Measurements from ENCODE around the gene GMFB.

Gene GMFB

DNA sequence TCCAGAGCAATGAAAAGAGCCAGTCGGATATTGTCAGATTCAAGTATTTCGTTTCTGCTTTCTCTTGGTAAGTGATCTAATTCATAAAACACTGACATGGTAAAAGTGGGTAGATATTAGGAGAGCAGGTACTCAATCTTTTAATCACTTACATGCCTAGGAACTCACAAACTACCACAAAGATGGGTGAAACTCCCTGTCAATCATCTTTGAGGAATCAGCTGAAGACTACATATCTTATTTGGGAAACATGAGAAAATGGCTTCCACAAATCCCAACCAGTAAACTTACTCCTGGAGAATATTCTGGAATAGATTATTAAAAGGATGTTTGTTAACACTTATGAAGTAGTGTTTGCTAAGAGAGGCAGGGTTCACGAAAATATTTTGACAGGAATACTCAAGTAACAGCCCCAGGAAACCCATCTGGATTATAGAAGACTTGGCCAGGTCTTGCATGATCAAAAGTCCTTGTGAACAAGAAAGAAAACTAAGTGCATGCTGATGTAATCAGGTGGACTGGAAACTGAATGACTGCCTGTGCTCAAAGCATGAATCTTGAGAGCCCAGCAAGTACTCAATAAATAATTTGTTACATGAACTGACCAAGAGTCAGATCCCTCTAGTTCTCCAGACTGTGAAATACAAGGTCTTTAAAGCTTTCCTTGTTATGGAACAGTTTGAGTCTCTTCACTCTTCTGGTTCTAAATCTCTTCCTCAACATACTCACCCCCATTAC lies 63.1 kb downstream of the GMFB start:
- DNase-seq (ENCODE audit: low spot score) = no peak

DNA sequence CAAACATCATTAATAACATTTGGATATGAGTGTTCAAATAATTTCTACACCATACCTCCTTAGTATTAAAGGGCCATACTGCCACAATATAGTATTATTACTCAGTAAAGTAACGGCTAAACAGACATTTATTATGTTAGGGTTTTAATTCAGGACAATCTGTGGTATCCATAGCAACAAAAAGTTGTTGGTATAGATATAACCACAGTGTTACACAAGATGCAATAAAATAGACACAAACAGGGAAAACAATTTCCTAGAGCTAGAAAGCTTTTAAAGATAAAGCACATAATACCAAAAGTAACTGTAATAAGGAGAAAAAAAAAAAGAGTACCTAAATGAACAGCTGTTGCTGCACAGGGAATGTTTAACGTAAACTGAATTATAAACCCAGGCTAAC lies 63.7 kb downstream of the GMFB start:
- DNase-seq (ENCODE audit: low spot score) = no peak
